ENCODE results near the gene PDE12. TPM values are rescaled to one million over a fixed set of nuclear protein-coding genes. Genes with fewer than 3 reads are reported as not detected.

PDE12 gene
- total and polyA plus RNA-seq, 2 of the 8 experiments (the other 6 are each of a cell fraction or from before 2014, with no cell fraction given), result 9.0 to 12.1 TPM

DNA sequence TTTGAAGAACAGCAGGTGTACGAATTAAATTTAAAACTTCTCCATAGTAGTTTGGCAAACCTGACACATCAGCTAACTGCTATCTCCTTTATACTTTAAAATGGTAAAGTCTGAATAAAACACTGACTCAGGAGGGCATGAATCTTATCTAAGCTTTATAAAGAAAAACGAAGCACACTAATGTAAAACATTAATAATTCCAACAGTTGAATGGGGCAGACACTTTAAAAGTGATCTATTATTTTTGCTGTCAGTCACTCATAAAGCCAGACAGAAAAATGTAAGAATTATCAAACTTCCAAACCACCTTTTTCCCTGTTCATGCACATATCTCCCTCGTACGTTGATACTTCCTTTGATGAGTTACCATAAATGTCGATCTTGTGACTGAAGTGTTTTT is 38.5 kb downstream of the PDE12 start (continued):
- TF ChIP-seq PHF8 (conservative IDR thresholded peaks at IDR 0.05; ENCODE audit: low read depth, low read length) (no peak), CREB1 (IDR thresholded peaks at IDR 0.05) (no peak), EZH2 (IDR thresholded peaks at IDR 0.05; ENCODE audit: low read depth, low read length, severe bottlenecking) (no peak), JUN (IDR thresholded peaks at IDR 0.05; ENCODE audit: low read depth, low read length) (no peak), CTBP2 (IDR thresholded peaks at IDR 0.05; ENCODE audit: borderline replicate concordance, insufficient read depth, insufficient read length, low read length) (no peak)

All from H1 (cell line).